IPS-18c (cell line): ENCODE results near the gene SPRR2A.
"Not testable (repeated sequence)": the region's sequence is repeated elsewhere in the genome, so short reads cannot be mapped to it uniquely, and the experiment has no call there.

Experiments used
- H3K4me3 ChIP-seq: 2 replicates; pipeline ENCODE4 v1.7.0; 2013; ENCODE audit warnings: low read depth, mild to moderate bottlenecking, low read length, moderate library complexity; ENCODE audit not compliant: insufficient read depth
- H3K9me3 ChIP-seq: one replicate; pipeline ENCODE4 v1.6.1; 2013; ENCODE audit warnings: mild to moderate bottlenecking, low read length, moderate library complexity; ENCODE audit not compliant: control insufficient read depth, insufficient read depth

SPRR2A gene

GRCh38 chr1:153032677-153033308, 24.5 kb downstream of the SPRR2A start:
- Histone ChIP-seq H3K4me3 (no peak overlapping the region), H3K9me3 (no peaks in the 10 kb centered on the region)

GRCh38 chr1:153032073-153032472, 25.2 kb downstream of the SPRR2A start:
- Histone ChIP-seq H3K4me3 (no peak overlapping the region), H3K9me3 (no peaks in the 10 kb centered on the region)

GRCh38 chr1:153030895-153031294, 26.4 kb downstream of the SPRR2A start, which contains the start of gene SPRR1B:
SPRR1B (plus strand) TSS chr1:153031203; CDS start chr1:153032346, 1,143 bp downstream.
- H3K9me3 ChIP-seq, result no peaks in the 10 kb centered on the region
- no peak within 1 kb of the TSS for H3K4me3 ChIP-seq

GRCh38 chr1:153028766-153029165, 28.5 kb downstream of the SPRR2A start:
- Histone ChIP-seq H3K4me3 (no peak overlapping the region), H3K9me3 (no peaks in the 10 kb centered on the region)

GRCh38 chr1:153025797-153026196, 31.5 kb downstream of the SPRR2A start:
- H3K4me3 ChIP-seq, result no peak overlapping the region
- H3K9me3 ChIP-seq, result no peaks in the 10 kb centered on the region

- Histone ChIP-seq H3K9me3 (no peaks in the 10 kb centered on the region), H3K4me3 (no peak overlapping the region)
Measured at GRCh38 chr1:153024413-153024812, 32.9 kb downstream of the SPRR2A start.

- H3K9me3 ChIP-seq, result no peaks in the 10 kb centered on the region
Measured at GRCh38 chr1:153023109-153023508, 34.2 kb downstream of the SPRR2A start.

GRCh38 chr1:153022340-153022739, 35.0 kb downstream of the SPRR2A start:
- not testable (repeated sequence) for H3K9me3 ChIP-seq, H3K4me3 ChIP-seq

More at GRCh38 chr1:153023109-153023508, 34.2 kb downstream of the SPRR2A start:
- no peak overlapping the region for H3K4me3 ChIP-seq

GRCh38 chr1:153021829-153022228, 35.5 kb downstream of the SPRR2A start:
- not testable (repeated sequence) for H3K4me3 ChIP-seq

GRCh38 chr1:153011235-153011758, 46.0 kb downstream of the SPRR2A start:
- not testable (repeated sequence) for H3K9me3 ChIP-seq, H3K4me3 ChIP-seq

More at GRCh38 chr1:153021829-153022228, 35.5 kb downstream of the SPRR2A start:
- not testable (repeated sequence) for H3K9me3 ChIP-seq
